GM18499 (cell line): ENCODE measurements around the gene RNPEP.
"Not testable (repeated sequence)": the region's sequence is repeated elsewhere in the genome, so short reads cannot be mapped to it uniquely, and the experiment has no call there.

Source experiments
- ATAC-seq: cut with Tn5 transposase; IDR thresholded peaks from one replicate; pipeline ENCODE4 v1.9.1; 2021; ENCODE audit warnings: moderate number of reproducible peaks; ENCODE audit not compliant: insufficient read depth, unreplicated experiment

The RNPEP gene

GRCh38 chr1:202031796-202032195, 49.3 kb downstream of the RNPEP start:
- ATAC-seq, result no peak

- no peak for ATAC-seq
Measured at GRCh38 chr1:202034149-202034682, 51.8 kb downstream of the RNPEP start.

- ATAC-seq, result no peak
Measured at GRCh38 chr1:202034683-202035462, 52.4 kb downstream of the RNPEP start.

GRCh38 chr1:202036595-202037387, 54.3 kb downstream of the RNPEP start:
- no peak for ATAC-seq

- no peak for ATAC-seq
Measured at GRCh38 chr1:202037706-202038296, 55.4 kb downstream of the RNPEP start.

- no peak for ATAC-seq
Measured at GRCh38 chr1:202038688-202039346, 56.4 kb downstream of the RNPEP start.

GRCh38 chr1:202045705-202046104, 63.3 kb downstream of the RNPEP start:
- no peak for ATAC-seq

GRCh38 chr1:202046227-202046626, 63.8 kb downstream of the RNPEP start:
- no peak for ATAC-seq

GRCh38 chr1:202046748-202047708, 64.6 kb downstream of the RNPEP start:
- no peak for ATAC-seq

GRCh38 chr1:202047977-202048376, 65.5 kb downstream of the RNPEP start:
- ATAC-seq, result no peak

GRCh38 chr1:202049129-202049528, 66.7 kb downstream of the RNPEP start:
- no peak for ATAC-seq

- ATAC-seq, result no peak
Measured at GRCh38 chr1:202054094-202054493, 71.6 kb downstream of the RNPEP start.

- ATAC-seq, result not testable (repeated sequence)
Measured at GRCh38 chr1:202054673-202055072, 72.2 kb downstream of the RNPEP start.
